HCEC 1CT (cell line): Measurements from ENCODE around the gene ADAM33.

Experiments used
- DNase-seq: peaks from one replicate; pipeline ENCODE4 v3.0.0-alpha.2; 2017

The ADAM33 gene, protein sequence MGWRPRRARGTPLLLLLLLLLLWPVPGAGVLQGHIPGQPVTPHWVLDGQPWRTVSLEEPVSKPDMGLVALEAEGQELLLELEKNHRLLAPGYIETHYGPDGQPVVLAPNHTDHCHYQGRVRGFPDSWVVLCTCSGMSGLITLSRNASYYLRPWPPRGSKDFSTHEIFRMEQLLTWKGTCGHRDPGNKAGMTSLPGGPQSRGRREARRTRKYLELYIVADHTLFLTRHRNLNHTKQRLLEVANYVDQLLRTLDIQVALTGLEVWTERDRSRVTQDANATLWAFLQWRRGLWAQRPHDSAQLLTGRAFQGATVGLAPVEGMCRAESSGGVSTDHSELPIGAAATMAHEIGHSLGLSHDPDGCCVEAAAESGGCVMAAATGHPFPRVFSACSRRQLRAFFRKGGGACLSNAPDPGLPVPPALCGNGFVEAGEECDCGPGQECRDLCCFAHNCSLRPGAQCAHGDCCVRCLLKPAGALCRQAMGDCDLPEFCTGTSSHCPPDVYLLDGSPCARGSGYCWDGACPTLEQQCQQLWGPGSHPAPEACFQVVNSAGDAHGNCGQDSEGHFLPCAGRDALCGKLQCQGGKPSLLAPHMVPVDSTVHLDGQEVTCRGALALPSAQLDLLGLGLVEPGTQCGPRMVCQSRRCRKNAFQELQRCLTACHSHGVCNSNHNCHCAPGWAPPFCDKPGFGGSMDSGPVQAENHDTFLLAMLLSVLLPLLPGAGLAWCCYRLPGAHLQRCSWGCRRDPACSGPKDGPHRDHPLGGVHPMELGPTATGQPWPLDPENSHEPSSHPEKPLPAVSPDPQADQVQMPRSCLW

DNA sequence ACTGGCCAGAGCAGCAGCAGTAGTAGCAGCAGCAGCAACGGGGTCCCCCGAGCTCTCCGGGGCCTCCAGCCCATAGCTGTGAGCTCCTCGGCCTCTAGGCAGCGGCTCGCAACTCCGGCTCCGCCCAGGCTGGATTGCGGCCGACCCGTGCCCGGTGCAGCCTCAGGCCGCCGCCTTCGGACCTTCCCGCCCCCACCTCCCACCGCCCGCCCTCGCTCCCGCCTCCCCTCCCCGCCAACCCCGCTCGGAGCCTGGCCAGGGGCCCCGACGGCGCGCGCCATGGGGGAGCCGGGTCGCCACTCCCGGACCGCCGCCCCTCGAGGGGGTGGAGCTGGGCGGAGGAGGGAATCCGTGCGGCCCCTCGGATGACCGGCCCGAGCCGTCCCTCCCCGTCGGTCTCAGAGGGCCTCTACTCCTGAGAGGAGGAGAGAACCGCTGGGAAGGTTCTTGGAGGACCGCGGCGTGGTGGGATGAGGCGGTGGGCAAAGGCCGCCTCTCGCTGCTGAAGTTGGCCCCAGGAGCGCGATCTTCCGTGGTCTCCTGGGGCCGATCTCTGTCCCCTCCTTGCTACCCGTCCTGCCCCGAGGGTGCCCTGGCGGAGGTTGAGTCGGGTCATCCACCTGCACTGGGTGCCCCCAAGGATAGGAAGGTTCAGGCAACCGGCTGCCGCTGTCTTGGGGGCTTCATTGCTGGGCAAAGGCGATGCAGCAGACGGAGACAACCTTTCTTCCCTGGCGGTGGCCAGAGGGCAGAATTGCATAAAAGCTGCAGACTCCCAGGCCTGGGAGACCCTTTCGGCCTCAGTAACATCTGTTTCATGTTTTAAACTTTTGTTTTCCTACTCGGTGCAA is at the start of gene ADAM33:
Gene ADAM33 (minus strand): TSS at position 80 of the 851 bp plus-strand sequence. CDS start 6 bp downstream, at position 74.
- DNase-seq = no peak

DNA sequence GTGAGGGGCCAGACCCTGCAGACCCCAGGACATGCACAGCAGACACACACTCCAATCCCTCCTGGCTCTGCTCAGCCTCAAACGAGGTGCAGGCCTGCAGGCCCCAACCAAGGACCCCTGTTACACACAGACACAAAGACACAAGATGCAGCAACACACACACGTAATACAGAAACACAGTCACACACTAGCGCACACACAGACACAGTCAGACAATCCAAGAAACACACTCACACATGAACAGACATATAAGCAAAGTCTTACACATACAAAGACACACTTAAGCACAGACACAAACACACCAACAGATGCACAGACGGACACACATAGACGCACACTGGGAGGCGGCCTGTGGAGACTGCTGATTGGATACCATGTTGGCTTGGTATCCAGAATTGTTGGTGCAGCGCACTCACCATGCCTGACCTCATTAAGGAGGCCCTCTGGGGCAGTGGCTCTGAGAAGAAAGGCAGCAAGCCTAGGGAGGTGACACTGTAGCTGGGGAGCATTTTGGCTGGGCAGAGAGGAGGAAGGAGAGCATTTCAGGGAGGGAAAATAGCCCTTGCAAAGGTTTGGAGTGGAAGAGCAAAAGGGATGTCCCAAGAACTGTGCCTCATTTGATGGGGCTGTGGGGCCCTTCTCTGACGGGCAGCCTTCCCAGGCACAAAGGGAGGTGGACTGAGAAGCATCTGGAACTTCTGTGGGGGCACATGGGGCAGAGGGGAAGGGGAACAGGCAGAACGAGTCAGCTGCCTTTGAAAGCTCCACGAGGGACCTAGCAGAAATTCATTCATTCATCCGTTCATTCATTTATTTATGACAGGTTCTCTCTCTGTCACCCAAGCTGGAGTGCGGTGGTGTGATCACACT is 49.2 kb upstream of the ADAM33 start:
- no peak for DNase-seq

DNA sequence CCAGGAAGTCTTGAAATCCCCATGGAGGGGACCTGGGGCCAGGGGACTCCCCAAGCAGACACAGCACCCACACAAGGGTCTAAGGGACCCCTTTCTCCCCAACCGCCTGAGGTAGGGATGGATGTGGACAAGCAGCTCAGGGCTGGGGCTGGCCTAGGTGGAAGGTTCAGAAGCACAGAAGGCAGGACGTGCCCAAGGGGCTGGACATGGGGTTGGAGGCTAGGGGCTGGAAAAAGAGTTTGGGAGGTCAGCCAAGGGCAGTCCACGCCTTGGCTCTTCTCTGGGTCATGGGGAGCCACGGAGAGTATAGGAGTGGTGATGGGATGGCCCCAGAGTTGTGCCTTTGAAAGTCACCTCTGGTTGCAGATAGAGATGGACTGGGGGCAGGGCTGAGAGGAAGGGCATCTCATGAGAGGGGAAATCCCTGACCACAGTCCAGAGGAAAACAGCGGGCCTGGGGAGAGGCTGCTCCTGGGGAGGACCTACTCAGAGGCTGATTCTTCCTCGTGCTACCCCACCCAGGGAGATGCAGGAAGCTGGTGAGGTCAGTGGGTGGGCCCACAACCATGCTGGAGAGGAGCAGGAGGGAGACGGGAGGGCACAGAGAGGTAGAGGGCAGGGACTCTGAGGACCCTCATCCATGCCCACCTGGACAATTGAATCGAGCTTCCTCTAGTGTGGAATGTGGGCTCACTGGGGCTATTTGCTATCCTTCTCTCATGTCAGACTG is 48.2 kb upstream of the ADAM33 start:
- DNase-seq = no peak

DNA sequence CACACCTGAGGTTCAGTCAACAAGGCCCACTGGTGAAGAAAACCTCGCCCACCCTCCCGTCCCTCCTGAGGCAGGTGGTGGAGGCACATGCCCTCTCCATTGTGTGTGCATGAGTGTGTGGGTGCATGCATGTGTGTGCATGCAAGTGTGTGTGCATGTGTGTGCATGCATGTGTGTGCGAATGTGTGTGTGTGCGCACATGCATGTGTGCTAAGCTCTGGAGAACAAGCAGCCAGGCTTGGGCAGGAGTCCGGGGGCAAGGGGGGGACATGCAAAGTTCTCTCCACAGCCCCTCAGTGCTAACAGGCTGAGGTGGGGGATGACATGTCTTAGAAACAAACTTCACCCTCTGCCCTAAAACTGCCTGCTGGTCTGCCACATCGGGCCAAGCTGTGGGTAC is 47.6 kb upstream of the ADAM33 start:
- DNase-seq = no peak

DNA sequence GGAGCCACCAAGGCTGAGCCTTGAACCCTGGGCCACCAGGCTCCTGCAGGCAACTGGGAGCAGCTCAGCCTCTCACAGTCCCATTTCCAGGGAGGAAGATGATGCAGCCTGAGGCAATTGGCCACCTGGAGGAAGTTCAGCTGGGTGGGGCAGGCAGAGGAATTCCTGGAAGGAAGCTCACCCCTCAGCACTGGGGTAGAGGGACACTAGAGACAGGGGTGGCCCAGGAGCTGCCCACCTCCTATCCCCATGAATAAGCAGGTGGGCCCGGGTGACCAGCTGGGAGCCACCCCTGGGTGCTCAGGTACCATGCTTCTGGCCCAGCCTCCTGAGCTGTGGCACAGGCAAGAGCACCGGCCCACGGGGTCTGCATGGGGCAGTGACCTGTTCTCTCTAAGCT is 47.1 kb upstream of the ADAM33 start:
- DNase-seq = no peak

DNA sequence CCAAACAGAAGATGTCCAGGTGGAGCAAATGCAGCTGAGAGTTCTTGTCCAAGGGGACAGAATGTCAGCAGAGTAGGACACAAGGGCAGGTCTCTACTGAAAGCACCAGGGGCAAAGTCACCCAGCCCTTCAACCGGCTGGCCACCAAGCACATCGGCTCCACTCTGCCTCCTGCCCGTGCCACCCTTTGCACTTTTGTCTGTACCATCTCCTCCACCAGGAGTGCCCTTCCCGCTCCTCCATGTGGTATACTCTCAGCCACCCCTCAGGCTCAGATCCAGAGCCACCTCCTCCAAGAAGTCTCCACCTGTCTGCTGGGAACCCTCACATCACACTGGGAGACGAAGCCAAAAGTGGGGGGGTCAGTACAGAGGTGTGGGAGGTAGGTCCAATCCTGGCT is 46.5 kb upstream of the ADAM33 start:
- DNase-seq = no peak

DNA sequence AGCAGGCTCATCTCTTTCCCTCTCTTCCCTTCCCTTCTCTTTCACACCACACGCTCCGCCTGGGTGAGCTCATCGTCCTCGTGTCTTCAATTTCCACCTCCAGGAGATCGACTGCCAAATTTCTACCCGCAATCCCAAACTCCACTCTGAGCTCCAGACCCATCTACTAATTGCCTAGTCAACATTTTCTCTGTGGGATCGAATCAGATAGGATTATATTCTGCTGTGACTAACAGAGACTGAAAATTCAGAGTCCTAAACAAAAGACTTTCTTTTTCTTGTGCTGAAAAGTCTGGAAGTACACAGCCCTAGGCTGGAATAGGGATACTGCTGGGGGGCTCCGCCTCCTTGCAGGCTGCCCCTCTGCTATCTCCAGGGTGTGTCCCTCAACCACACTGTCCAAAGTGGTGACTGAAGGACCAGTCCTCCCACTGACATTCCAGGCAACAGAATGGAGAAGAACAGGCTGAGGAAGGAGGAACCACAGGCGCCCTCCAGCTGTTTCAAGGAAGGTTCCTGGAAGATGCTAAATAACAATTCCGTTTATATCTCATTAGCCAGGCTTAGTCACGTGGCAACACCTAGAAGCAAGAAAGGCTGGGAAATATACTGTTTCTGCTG is 45.7 kb upstream of the ADAM33 start:
- DNase-seq = peak; percentile 27

DNA sequence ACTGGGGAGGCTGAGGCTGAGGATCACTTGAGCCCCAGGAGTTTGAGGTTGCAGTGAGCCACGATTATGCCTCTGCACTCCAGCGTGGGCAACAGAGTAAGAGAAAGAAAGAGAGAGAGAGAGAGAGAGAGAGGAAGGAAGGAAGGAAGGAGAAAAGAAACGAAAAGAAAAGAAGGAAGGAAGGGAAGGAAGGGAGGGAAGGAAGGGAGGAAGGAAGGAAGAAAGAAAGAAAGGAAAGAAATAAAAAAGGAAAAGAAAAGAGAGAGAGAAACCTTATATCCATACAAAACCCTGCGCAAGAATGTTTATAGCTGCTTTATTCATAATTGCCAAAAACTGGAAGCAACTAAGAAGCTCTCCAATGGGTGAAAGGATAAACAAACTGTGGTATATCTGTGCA is 42.5 kb upstream of the ADAM33 start:
- DNase-seq = no peak

DNA sequence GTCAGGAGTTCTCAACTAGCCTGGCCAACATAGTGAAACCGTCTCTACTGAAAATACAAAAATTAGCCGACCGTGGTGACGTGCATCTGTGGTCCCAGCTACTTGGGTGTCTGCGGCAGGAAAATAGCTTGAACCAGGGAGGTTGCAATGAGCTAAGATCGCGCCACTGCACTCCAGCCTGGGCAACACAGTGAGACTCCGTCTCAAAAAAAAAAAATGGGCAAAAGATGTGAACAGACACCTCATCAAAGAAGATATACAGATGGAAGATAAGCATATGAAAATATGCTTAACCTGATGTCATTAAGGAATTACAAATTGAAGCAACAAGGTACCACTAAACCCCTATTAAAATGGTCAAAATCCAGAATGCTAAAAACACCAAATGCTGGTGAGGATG is 41.5 kb upstream of the ADAM33 start:
- DNase-seq = no peak

DNA sequence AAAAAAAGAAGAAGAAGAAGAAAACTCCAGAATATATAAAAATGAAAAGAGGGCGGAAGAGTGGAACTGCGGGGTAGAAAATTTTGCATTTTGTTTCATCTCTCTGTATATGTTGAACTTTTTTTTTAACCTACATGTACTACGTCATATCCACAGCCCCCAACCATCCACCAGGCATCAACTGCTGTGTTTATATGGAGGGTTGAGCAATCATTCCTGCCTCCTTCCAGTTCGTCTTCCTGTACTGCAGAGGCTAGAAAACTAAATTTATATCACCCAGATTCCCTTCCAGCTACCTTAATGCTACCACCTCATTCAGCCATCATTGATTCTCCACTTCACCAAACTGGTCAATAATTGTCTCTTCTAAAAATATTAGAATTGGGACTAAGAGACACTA is 40.1 kb upstream of the ADAM33 start:
- DNase-seq = no peak

DNA sequence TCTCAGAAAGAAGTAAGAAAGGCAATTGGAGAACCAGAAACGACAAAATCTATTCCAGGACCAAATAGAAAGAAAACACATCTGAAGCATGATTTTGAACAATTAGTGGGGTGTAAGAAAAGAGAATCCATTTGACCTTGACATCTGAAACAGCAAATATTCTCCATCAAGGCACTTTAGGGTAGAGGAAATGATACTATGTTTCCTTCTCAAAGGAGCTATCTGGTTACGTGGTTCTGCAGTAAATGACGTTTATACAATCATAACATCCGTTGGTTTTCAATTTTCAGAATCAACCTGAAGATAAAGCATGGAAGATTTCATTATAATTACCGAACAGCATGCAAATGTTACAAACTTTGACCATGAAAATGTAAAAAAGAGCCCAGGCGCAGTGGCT is 38.8 kb upstream of the ADAM33 start:
- no peak for DNase-seq

DNA sequence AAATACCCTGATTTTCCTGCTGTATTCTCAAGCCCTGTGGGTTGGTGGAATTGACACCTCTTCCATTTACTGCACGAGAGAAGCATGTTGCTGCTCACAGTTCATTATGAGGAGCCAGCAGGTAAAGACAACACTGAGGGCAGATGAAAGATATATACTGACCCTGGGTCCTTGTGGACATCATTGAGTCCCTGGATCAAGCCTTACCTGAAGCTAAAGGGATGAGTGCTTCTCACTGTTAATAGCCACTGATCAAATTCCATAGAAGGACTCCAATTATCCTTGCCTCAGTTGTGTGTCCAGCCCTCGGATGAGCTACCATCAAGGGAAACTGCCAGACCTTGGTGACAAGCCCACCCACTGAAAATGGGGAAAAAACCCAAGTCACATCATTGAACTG is 38.3 kb upstream of the ADAM33 start:
- DNase-seq = no peak

DNA sequence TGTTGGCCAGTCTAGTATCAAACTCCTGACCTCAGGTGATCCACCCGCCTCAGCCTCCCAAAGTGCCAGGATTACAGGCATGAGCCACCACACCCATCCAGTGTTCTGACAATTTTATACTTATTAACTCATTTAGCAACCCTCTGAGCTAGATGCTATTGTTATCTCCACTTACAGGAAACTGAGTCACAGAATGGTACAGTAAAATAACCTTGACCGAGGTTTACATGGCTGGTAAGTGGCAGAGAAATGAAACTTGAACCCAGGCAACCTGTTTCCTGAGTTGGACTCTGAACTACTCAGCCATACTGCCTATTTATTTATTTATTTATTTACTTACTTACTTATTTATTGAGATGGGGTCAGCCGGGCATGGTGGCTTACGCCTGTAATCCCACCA is 37.2 kb upstream of the ADAM33 start:
- no peak for DNase-seq

DNA sequence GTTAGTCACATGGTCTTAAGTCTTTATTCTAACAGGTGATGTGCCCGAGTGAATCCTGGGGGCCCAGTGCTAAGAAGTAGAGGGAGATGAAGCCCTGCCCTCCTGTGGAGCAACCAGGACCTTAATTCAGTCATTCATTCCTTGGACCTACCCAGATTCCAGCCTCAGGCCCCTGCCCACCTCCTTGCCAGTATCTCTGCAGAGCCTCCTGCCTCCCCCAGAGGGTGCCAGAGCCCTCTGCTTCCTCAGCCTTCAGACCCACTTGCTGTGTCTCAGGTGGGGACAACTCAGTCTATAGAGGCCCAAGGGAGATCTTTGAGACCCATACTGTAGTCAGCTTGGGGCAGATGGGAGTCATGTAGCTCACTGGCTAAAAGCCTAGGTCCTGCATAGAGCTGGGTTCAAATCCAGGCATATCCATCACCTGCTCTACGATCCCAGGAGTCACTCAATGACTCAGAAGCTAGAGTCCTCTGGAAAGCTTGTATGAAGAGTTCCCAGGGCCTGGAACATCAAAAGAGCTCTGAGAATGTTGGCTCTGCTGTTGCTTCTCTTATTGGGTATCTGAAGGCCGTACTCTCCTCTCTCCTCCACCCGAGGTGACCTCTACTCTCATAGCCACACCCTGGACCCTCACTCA is 34.5 kb upstream of the ADAM33 start:
- DNase-seq = peak; percentile 42

DNA sequence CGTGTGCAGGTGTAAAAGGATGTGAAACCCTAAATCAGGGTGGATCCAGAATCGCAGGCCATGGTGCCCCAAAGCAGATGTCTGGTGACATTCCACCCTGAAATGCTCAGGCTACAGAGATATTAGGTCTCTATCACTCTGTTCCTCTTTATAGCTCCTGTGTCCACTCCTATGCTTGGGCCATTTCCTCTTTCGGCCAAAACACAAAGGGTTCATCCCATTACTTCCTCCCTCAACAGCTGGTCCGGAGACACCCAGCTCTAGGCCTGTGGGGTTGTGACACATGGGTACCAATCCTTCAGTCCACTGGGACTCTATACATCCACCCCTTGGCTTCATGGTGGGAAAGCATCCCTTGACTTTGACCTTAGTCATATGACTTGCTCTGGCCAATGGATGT is 32.3 kb upstream of the ADAM33 start:
- no peak for DNase-seq

DNA sequence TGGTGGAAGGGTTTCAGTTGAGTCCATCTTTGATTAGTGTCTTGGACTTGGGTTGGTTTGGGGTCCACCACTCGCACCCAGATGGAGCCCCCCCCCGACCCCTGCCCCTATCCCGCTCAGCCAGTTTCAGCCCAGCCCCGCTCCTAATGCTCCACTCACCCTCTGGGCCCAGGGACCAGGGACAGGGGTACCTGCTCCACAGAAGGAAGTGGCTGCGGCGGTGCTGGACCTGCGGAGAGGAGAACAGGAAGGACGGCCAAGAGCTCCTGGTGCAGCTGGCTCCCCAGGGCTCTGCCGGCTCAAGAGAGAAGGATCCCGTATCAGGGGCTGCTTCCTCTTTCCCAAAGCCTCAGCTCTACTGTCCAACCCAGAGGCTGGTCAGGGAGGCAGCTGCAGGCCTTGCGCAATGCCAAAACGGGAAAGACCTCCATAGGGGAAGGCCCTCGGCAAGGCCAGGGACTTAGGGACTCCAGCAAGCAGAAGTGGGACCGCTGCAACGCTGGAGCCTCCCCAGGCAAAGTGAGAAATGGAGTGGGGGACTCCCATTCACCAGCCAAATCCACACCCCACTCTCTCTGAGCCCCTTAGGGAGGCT is 30.6 kb upstream of the ADAM33 start, which contains the start of gene SIGLEC1:
Gene SIGLEC1 (minus strand): TSS at position 322 of the 595 bp plus-strand sequence. CDS start 5,472 bp downstream, outside the sequence.
- no peak for DNase-seq

DNA sequence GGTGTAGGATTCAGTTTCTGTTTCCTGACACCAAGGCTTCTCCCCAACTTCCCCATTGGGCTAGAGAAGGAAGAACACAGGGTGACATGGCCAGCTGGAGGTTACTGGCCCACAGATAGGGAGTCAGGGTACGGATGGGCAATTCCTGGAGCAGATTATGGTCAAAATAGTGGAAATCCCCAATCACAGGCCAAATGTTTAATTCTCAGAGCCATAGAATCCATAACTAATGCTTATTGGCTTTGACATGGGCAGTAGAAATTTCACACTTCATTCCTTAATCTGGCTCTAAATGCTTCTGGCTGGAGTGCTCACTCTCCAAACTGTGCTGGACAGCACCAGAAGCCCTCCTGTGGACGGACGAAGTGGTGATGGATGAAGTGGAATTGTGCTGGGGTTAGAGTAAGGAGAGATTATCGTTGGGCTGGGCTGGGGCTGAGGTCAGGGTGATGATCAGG is 29.7 kb upstream of the ADAM33 start:
- no peak for DNase-seq

DNA sequence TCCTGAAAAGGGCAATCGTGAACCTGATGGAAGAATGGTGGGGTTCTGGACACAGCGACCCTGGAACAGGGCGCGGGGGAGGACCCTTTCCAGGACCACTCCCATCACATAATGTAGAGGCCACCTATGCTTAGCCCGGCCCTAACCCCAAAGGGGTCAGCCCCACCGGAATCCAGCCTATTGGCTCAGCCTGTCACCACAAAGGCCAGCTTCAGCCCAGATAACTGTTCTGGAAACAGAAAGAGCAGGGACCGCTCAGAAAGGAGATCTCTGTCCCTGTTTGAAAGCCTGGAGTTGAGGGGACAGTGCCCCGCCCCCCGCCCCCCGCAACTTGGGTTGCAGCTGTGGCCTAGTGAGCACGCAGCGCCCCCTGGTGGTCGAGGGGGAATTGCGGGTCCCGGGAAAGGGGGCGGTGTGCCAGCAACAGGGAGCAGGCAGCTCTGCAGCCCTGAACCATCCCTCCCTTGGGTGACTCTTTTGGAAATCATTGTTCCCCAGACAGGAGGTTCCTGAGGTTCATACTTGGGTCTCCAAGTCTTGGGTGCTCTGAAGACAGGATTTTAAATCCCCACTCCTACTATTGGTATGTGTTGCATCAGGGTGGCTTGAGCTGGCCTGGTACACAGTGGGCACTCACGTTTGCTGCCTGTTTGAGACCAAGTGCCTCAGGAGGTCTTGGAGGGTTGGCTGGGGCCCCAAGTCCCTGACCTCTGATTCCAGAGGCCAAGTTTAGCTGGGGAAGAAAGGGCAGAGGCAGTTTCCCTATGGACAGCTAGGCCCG is 29.1 kb upstream of the ADAM33 start:
- peak; percentile 12 for DNase-seq

DNA sequence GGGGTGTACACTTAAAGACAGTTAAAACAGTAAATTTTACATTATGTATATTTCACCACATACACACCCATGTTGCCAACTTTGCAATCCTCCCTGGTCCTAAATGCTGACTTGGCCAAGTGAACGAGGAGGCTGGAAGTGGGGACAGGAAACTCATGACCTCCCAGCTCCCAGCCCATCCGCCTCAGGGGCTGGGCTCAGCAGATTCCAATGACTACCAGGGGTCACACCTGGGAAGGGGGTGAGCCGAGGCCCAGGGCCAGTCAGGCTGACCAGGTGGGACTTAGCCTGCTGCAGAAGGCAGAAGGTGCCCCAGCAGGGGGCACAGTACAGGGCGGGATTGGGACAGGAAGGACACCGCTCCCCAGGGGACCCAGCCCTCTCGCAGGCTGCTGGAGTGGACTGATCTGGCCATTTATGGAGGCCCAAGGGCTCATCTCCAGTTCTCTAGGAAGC is 28.2 kb upstream of the ADAM33 start:
- DNase-seq = no peak
